Lower lobe of right lung (tissue), 2 donors: ENCODE measurements around the gene APOB. TPM values are rescaled to one million over a fixed set of nuclear protein-coding genes. Genes with fewer than 3 reads are reported as not detected.

Experiments
- ATAC-seq, 2 donors: fragments of 200-7000 bp; cut with Tn5 transposase; one replicate each; pipeline ENCODE4 v1.9.1; 2020 to 2022; ENCODE audit warnings: mild to moderate bottlenecking in 2 of 2, moderate library complexity in 2 of 2
- DNase-seq: peaks from one replicate; pipeline ENCODE4 v3.0.0-alpha.2; 2020
- H3K27ac ChIP-seq: fragments of 200-600 bp; one replicate; pipeline ENCODE4 v1.8.0; 2022
- H3K27me3 ChIP-seq: fragments of 200-600 bp; one replicate; pipeline ENCODE4 v1.8.0; 2022; ENCODE audit warnings: low read depth
- H3K36me3 ChIP-seq: fragments of 200-600 bp; one replicate; pipeline ENCODE4 v1.8.0; 2022; ENCODE audit warnings: mild to moderate bottlenecking
- H3K4me1 ChIP-seq: fragments of 200-600 bp; one replicate; pipeline ENCODE4 v1.8.0; 2022
- H3K4me3 ChIP-seq: fragments of 200-600 bp; one replicate; pipeline ENCODE4 v1.8.0; 2022; ENCODE audit warnings: mild to moderate bottlenecking
- H3K9me3 ChIP-seq: fragments of 200-600 bp; one replicate; pipeline ENCODE4 v1.8.0; 2022
- CTCF ChIP-seq: fragments of 200-600 bp; IDR thresholded peaks from one replicate; pipeline ENCODE4 v1.8.0; 2022; ENCODE audit warnings: antibody characterized with exemption, mild to moderate bottlenecking
- intact Hi-C: fragments of 100-400 bp; cut with DNase I; formaldehyde crosslinking; loops from one replicate; pipeline ENCODE4 v1.11.0; 2022
- total RNA-seq: library from RNA; stranded (reverse); fragmentation: NEBNext Ultra II Directional; extraction: Animal tissue kit (Norgen Biotek cat#: 25700); gene quantifications from one replicate; pipeline ENCODE4 v1.2.1, GENCODE V29; 2021
- donor health status: DM: no; HTN: yes; CAD: no; lungs with severe emphysema.

Gene APOB
- total RNA-seq, 1 donor from 2014 or later: 0.53 TPM

- DNase-seq: no peak
- Histone ChIP-seq H3K27ac (no peak overlapping the region), H3K36me3 (no peaks in the 10 kb centered on the region), H3K9me3 (no peaks in the 10 kb centered on the region), H3K4me3 (no peak overlapping the region), H3K4me1 (no peaks in the 10 kb centered on the region), H3K27me3 (no peaks in the 10 kb centered on the region)
- intact Hi-C loops: no loop called here
- TF ChIP-seq CTCF: no peak
- no peak for ATAC-seq
These were observed 34.1 kb downstream of the APOB start for GRCh38 chr2:21009662-21010225.

DNA sequence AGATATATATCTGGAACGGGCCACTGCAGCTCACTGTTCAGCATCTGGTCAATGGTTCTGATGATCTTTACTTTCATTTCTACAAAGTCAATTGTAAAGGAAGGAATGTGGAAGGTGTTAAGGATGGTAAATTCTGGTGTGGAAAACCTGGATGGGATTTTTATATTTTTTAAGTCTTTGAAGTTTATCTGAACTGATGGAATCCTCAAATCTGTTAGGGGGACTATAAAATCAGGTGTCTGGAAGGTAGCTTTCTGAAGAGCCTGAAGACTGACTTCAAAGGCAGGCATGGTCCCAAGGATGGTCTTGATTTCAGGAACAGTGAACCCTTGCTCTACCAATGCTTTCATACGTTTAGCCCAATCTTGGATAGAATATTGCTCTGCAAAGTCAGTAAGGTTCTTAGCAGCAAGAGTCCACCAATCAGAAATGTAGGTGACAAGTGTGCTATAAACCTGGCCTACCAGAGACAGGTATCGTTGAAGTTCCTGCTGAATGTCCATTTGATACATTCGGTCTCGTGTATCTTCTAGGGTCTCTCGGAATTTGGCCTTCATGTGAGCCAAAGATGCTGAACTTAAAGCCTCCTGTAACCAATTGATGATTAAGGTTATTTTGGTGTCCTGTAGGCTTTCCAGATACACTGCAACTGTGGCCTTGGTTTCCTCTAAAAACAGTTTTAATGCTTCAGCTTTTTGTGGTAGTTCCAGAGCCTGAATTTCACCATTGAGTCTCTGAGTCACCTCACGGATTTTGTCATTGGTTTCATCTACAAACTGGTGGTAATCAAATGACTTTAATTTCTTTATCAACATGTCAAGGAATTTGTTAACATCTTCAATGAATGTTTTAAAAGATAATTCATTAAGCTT, 34.8 kb downstream of the APOB start:
- H3K36me3 ChIP-seq: no peaks in the 10 kb centered on the region
- no peak overlapping the region for H3K4me3 ChIP-seq
- ATAC-seq (no peak), DNase-seq (no peak)
- intact Hi-C loops: no loop called here
- H3K4me1 ChIP-seq: no peaks in the 10 kb centered on the region
- H3K9me3 ChIP-seq: no peaks in the 10 kb centered on the region
- H3K27me3 ChIP-seq: no peaks in the 10 kb centered on the region
- no peak overlapping the region for H3K27ac ChIP-seq
- no peak for TF ChIP-seq CTCF

DNA sequence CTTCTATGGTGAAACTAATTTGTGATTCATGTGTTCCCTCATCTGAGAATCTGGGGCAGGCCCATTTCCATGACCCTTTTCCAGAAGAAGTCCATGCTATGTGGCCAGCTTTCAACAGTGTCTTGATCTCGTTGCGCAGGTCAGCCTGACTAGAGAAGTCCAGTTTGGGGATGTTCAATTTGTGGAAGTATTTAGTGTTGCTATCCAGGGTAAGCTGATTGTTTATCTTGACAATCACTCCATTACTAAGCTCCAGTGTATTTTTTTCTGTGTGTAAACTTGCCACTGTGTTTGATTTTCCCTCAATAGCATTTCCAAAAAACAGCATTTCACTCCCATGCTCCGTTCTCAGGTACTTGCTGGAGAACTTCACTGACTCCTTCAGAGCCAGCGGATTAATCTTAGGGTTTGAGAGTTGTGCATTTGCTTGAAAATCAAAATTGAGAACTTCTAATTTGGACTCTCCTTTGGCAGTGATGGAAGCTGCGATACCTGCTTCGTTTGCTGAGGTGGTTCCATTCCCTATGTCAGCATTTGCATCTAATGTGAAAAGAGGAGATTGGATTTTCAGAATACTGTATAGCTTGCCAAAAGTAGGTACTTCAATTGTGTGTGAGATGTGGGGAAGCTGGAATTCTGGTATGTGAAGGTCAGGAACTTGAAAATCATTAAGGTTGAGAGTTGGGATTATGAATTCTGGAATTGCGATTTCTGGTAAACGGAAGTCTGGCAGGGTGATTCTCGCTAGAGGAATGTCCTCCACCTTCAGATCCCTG, 35.7 kb downstream of the APOB start:
- no peak overlapping the region for H3K4me3 ChIP-seq
- H3K4me1 ChIP-seq: no peaks in the 10 kb centered on the region
- intact Hi-C loops: no loop called here
- TF ChIP-seq CTCF: no peak
- no peak overlapping the region for H3K27ac ChIP-seq
- DNase-seq: no peak
- ATAC-seq: no peak
- H3K27me3 ChIP-seq: no peaks in the 10 kb centered on the region
- H3K36me3 ChIP-seq: no peaks in the 10 kb centered on the region
- no peaks in the 10 kb centered on the region for H3K9me3 ChIP-seq

- Histone ChIP-seq H3K27ac (no peak overlapping the region), H3K4me1 (no peaks in the 10 kb centered on the region), H3K27me3 (no peaks in the 10 kb centered on the region), H3K4me3 (no peak overlapping the region), H3K36me3 (no peaks in the 10 kb centered on the region), H3K9me3 (no peaks in the 10 kb centered on the region)
- TF ChIP-seq CTCF: no peak
- ATAC-seq (no peak), DNase-seq (no peak)
- intact Hi-C loops: no loop called here
These were observed 36.5 kb downstream of the APOB start for GRCh38 chr2:21007129-21008013.
